Measurements from ENCODE around the gene CAMKMT. TPM values are rescaled to one million over a fixed set of nuclear protein-coding genes. Genes with fewer than 3 reads are reported as not detected.

Gene CAMKMT
- total and polyA plus RNA-seq, 9 of the 15 experiments (the other 6 are each of a cell fraction or from before 2014, with no cell fraction given): 1.6 to 15.3 (median 7.4) TPM

GRCh38 chr2:44700824-44701223 lies 339.1 kb downstream of the CAMKMT start (continued):
- no peak for TF ChIP-seq ATF2 (CRISPR knock-in tag; IDR thresholded peaks at IDR 0.05)
- TF ChIP-seq POLR2AphosphoS2 (IDR thresholded peaks at IDR 0.05; ENCODE audit: low read length): no peak
- TF ChIP-seq USF2 (CRISPR knock-in tag; IDR thresholded peaks at IDR 0.05): no peak
- no peak for TF ChIP-seq RBM25 (IDR thresholded peaks at IDR 0.05; ENCODE audit: low read depth, low read length, severe bottlenecking)

- Histone ChIP-seq H3K36me3 (ENCODE audit: control insufficient read depth, insufficient read depth, low read length) (no peaks in the 10 kb centered on the region), H3K4me1 (replicated peaks in 1 of 2; ENCODE audit: control insufficient read depth in 2 of 2, insufficient read depth in 2 of 2, low read length in 2 of 2) (no peaks in the 10 kb centered on the region), H3K27me3 (ENCODE audit: control insufficient read depth in 2 of 2, insufficient read depth in 2 of 2, low read length in 2 of 2) (peaks cover 0 to 4% of the 10 kb centered on the region in 2 experiments; a peak in 2 of 5 replicates), H2AFZ (ENCODE audit: low read depth, low read length) (no peak overlapping the region), H3K27ac (ENCODE audit: extremely low read depth, low read depth, low read length) (no peak overlapping the region), H3K4me3 (no peak overlapping the region), H3K9me1 (ENCODE audit: control insufficient read depth, insufficient read depth, low read length) (no peaks in the 10 kb centered on the region), H3K79me2 (ENCODE audit: control insufficient read depth, insufficient read depth, low read length) (no peaks in the 10 kb centered on the region), H3K9me3 (replicated peaks; ENCODE audit: control insufficient read depth, insufficient read depth, low read depth, low read length) (no peaks in the 10 kb centered on the region), H3K9ac (ENCODE audit: insufficient read depth in 1 of 2, low read depth in 2 of 2, low read length in 2 of 2) (no peak overlapping the region), H4K20me1 (replicated peaks; ENCODE audit: control insufficient read depth, insufficient read depth, low read length) (no peaks in the 10 kb centered on the region), H3K4me2 (ENCODE audit: insufficient read depth, low read length) (no peak overlapping the region)
- POLR2A ChIA-PET: interaction anchor here (0.6 to 1.0 kb wide), 3 partner anchors 9 to 29 kb away, joined by 3 read pairs; no protein-coding TSS in a partner anchor
- BruUV-seq (replicated peaks): no TSS peak
- 3% methylated on average over 5 of the region's 5 CpGs for WGBS (ENCODE audit: insufficient coverage, low coverage, missing lambda C conversion rate)
- CTCF ChIA-PET (ENCODE audit: low intra/inter-chr PET ratio): no interaction called here
- ATAC-seq: no peak
- in situ Hi-C loops (cut with MboI): no loop called here
- no peak for FAIRE-seq
- DNase-seq (ENCODE audit: extremely low read depth in 1 of 4, low spot score in 3 of 4): no peak
- intact Hi-C loops (cut with micrococcal nuclease): no loop called here
- no peak for TF ChIP-seq MITF (IDR thresholded peaks at IDR 0.05)
- TF ChIP-seq CREB5 (CRISPR knock-in tag; IDR thresholded peaks at IDR 0.05): no peak
- TF ChIP-seq MAFK (IDR thresholded peaks at IDR 0.05; ENCODE audit: low read length): no peak
- no peak for TF ChIP-seq PHF20 (IDR thresholded peaks at IDR 0.05; ENCODE audit: partially characterized antibody)
- TF ChIP-seq NFIX (CRISPR knock-in tag; IDR thresholded peaks at IDR 0.05; ENCODE audit: low read depth): no peak
- no peak for TF ChIP-seq EZH2 (IDR thresholded peaks at IDR 0.05; ENCODE audit: borderline replicate concordance, low read depth, low read length)
- TF ChIP-seq CUX1 (CRISPR knock-in tag; IDR thresholded peaks at IDR 0.05): no peak
Observed at GRCh38 chr2:44705356-44705755, 343.6 kb downstream of the CAMKMT start.
